K562 (cell line): ENCODE results near the gene UBLCP1. TPM values are rescaled to one million over a fixed set of nuclear protein-coding genes. Genes with fewer than 3 reads are reported as not detected.

Source experiments
- ATF1 ChIP-seq, 2 experiments: fragments of 450-650 bp in 1 of 2; IDR thresholded peaks; 2 replicates each; pipeline ENCODE4 v1.6.1; 2016; ENCODE audit warnings: missing compliant biosample characterization in 1 of 2, missing genetic modification characterization in 1 of 2
- BACH1 ChIP-seq: fragments of 200-800 bp; sonication (Bioruptor generic); IDR thresholded peaks from 2 replicates; pipeline ENCODE4 v1.6.1; 2016; ENCODE audit warnings: missing genetic modification characterization, missing compliant biosample characterization
- C11orf30 ChIP-seq: fragments of 450-650 bp; IDR thresholded peaks from 2 replicates; pipeline ENCODE4 v1.6.1; 2016; ENCODE audit warnings: low read depth, mild to moderate bottlenecking
- CBX5 ChIP-seq: IDR thresholded peaks from 2 replicates; pipeline ENCODE4 v1.6.1; 2014; ENCODE audit warnings: low read depth, borderline replicate concordance
- CTBP1 ChIP-seq: fragments of 450-650 bp; IDR thresholded peaks from 2 replicates; pipeline ENCODE4 v1.6.1; 2016; ENCODE audit warnings: borderline replicate concordance
- FOS ChIP-seq: IDR thresholded peaks from 3 replicates; pipeline ENCODE4 v1.6.1; 2011; ENCODE audit not compliant: insufficient read length; ENCODE audit errors: extremely low read depth
- HDAC2 ChIP-seq: fragments of 450-650 bp; IDR thresholded peaks from 2 replicates; pipeline ENCODE4 v1.6.1; 2016; ENCODE audit warnings: mild to moderate bottlenecking
- JUND ChIP-seq, 2 experiments: IDR thresholded peaks; 2 replicates in 1 of 2; 3 replicates in 1 of 2; pipeline ENCODE4 v1.6.1; 2011; ENCODE audit warnings: borderline replicate concordance in 2 of 2, low read depth in 2 of 2, low read length in 2 of 2, improper control_type of control experiment in 1 of 2, missing biosample characterization in 1 of 2, missing genetic modification characterization in 1 of 2, missing genetic modification reagents in 1 of 2
- KLF16 ChIP-seq: IDR thresholded peaks from 2 replicates; pipeline ENCODE4 v1.6.1; 2016; ENCODE audit warnings: antibody characterized with exemption
- LARP7 ChIP-seq: fragments of 450-650 bp; IDR thresholded peaks from 2 replicates; pipeline ENCODE4 v1.6.1; 2016
- NELFE ChIP-seq: IDR thresholded peaks from 2 replicates; pipeline ENCODE4 v1.6.1; 2011; ENCODE audit warnings: mild to moderate bottlenecking; ENCODE audit not compliant: insufficient read depth, insufficient read length
- NR2C2 ChIP-seq, 2 experiments: fragments of 200-800 bp in 1 of 2; sonication (Bioruptor generic) in 1 of 2; sonication (generic) in 1 of 2; formaldehyde crosslinking in 1 of 2; IDR thresholded peaks; 2 replicates each; pipeline versions ENCODE4 v1.6.1 to v1.8.0; 2016 to 2022; ENCODE audit warnings: mild to moderate bottlenecking in 1 of 2, missing compliant biosample characterization in 1 of 2, missing genetic modification characterization in 1 of 2, missing genetic modification reagents in 1 of 2
- SMARCA4 ChIP-seq: fragments of 450-650 bp; IDR thresholded peaks from 2 replicates; pipeline ENCODE4 v1.6.1; 2016
- TBL1XR1 ChIP-seq, 2 experiments: IDR thresholded peaks; 2 replicates each; pipeline ENCODE4 v1.6.1; 2012; ENCODE audit warnings: improper control_type of control experiment in 2 of 2, low read length in 2 of 2, mild to moderate bottlenecking in 1 of 2
- ZFPM2 ChIP-seq: fragments of 250-450 bp; sonication (Bioruptor Pico); IDR thresholded peaks from 2 replicates; pipeline ENCODE4 v1.5.1; 2022; ENCODE audit warnings: mild to moderate bottlenecking
- ZNF316 ChIP-seq: fragments of 450-650 bp; IDR thresholded peaks from 2 replicates; pipeline ENCODE4 v1.6.1; 2016
- polyA plus RNA-seq, 8 experiments: library from polyadenylated mRNA; depleted of rRNA in 4 of 8; stranded (reverse) in 5 of 8; unstranded in 3 of 8; fragments of >200 nt; fragmentation: Nextera tagmentation in 2 of 8; fragmentation: Illumina TruSeq in 1 of 8; extraction: Ambion mirVana in 2 of 8; extraction: Trizol in 1 of 8; gene quantifications; 2 replicates each; pipeline versions ENCODE4 v1.2.1 to v1.2.3, GENCODE V29; 2011 to 2014; ENCODE audit warnings: inconsistent platforms in 1 of 8, missing spikeins in 1 of 8
- total RNA-seq, 7 experiments: library from RNA; depleted of rRNA in 6 of 7; stranded (reverse); fragments of >200 nt in 6 of 7; fragmentation: Illumina TruSeq in 2 of 7; extraction: Trizol in 2 of 7; gene quantifications; 2 replicates each; pipeline versions ENCODE4 v1.2.1 to v1.2.3, GENCODE V29; 2011 to 2021; ENCODE audit warnings: low replicate concordance in 1 of 7
- TF ChIP-seq, protein P1 (sequence below), 2 experiments: fragments of 200-800 bp in 1 of 2; sonication (Bioruptor generic) in 1 of 2; sonication (generic) in 1 of 2; formaldehyde crosslinking in 1 of 2; IDR thresholded peaks in 1 of 2; conservative IDR thresholded peaks in 1 of 2; 2 replicates each; pipeline versions ENCODE4 v1.5.0 to v1.6.1; 2016 to 2020; ENCODE audit warnings: missing compliant biosample characterization in 1 of 2, missing genetic modification characterization in 1 of 2, missing genetic modification reagents in 1 of 2

UBLCP1 gene
- total and polyA plus RNA-seq, 9 of the 15 experiments (the other 6 are each of a cell fraction or from before 2014, with no cell fraction given): 18.8 to 39.8 (median 30.2) TPM

DNA sequence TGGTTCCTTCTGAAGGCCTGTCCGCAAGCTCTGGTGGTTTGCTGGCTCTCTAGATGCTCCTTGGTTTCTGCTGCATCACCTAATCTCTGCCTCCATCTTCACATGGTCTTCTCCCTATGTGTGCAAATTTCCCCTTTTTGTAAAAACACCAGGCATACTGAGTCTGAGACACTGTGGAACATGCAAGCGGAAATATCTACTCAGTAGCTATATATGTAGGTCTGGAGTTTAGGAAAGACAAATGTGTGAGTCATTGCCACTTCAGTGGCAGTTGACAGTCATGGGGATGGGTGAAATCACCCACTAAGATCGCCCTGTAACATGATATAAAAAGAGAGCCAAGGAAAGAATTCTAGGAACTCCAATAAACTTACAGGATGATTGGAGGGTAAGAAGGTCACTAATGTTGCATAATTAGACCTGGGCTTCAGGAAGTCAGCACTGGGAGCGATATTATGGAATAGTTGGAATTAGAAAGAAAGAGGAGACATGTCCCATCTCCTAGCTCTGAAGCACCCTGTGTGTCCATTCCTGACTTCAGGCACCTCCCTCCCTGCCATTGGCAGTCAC, 22.7 kb upstream of the UBLCP1 start (continued):
- TF ChIP-seq, protein P1, sequence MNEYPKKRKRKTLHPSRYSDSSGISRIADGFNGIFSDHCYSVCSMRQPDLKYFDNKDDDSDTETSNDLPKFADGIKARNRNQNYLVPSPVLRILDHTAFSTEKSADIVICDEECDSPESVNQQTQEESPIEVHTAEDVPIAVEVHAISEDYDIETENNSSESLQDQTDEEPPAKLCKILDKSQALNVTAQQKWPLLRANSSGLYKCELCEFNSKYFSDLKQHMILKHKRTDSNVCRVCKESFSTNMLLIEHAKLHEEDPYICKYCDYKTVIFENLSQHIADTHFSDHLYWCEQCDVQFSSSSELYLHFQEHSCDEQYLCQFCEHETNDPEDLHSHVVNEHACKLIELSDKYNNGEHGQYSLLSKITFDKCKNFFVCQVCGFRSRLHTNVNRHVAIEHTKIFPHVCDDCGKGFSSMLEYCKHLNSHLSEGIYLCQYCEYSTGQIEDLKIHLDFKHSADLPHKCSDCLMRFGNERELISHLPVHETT (CRISPR knock-in tag; conservative IDR thresholded peaks at IDR 0.05 in 1 of 2, IDR thresholded peaks at IDR 0.05 in 1 of 2): peak in 1 of 2 experiments; percentile 74; a peak in 2 of 4 replicates
- peak; percentile 90 for TF ChIP-seq CTBP1
- peak; percentile 43 for TF ChIP-seq FOS
- TF ChIP-seq BACH1 (tag): peak; percentile 44; the same call in 1 of the 2 replicates
- TF ChIP-seq C11orf30: peak; percentile 64; the same call in 1 of the 2 replicates
- no peak for TF ChIP-seq NELFE
- no peak for TF ChIP-seq NR2C2 (CRISPR knock-in tag; IDR thresholded peaks at IDR 0.05)
- peak; percentile 38; the same call in 1 of the 2 replicates for TF ChIP-seq NR2C2 (tag; IDR thresholded peaks at IDR 0.05)
- TF ChIP-seq JUND (IDR thresholded peaks at IDR 0.05; ENCODE audit: borderline replicate concordance, low read depth, low read length): peak; percentile 88
- TF ChIP-seq JUND (tag; IDR thresholded peaks at IDR 0.05; ENCODE audit: borderline replicate concordance, low read depth, low read length): peak; percentile 93
- peak; percentile 41; the same call in 1 of the 2 replicates for TF ChIP-seq HDAC2
- TF ChIP-seq ATF1 (CRISPR knock-in tag; IDR thresholded peaks at IDR 0.05): no peak
- 0 out of 2 replicates have a peak, but pooled peaks have one; percentile 31 for TF ChIP-seq ATF1 (tag; IDR thresholded peaks at IDR 0.05)
- TF ChIP-seq LARP7: no peak
- TF ChIP-seq KLF16: no peak
- peak; percentile 77; the same call in 1 of the 2 replicates for TF ChIP-seq SMARCA4
- peak; percentile 50; the same call in 1 of the 2 replicates for TF ChIP-seq ZNF316
- TF ChIP-seq CBX5: no peak
- 0 out of 4 replicates have a peak, but pooled peaks of 1 of the 2 experiments have one; percentile 26 for TF ChIP-seq TBL1XR1 (IDR thresholded peaks at IDR 0.05; ENCODE audit: low read length in 2 of 2)
- no peak for TF ChIP-seq ZFPM2 (CRISPR knock-in tag)
